Activated CD4-positive, alpha-beta memory T cell treated with anti-CD3 and anti-CD28 coated beads, Interleukin-2, amount 10 ng/mL, durations not matched to agents 7 days and 5 days (primary cell): Measurements from ENCODE around the gene SNAI1. TPM values are rescaled to one million over a fixed set of nuclear protein-coding genes. Genes with fewer than 3 reads are reported as not detected.

Source experiments
- CTCF ChIA-PET: fragments of 350-600 bp; sonication (Branson Sonifier 250); formaldehyde crosslinking; loops from one replicate; lab custom pipeline; 2021; ENCODE audit warnings: antibody characterized with exemption, inconsistent platforms; lab: Charles Lee
- POLR2A ChIA-PET: fragments of 350-600 bp; sonication (Branson Sonifier 250); formaldehyde crosslinking; loops from one replicate; lab custom pipeline; 2021; ENCODE audit warnings: antibody characterized with exemption; lab: Charles Lee
- DNase-seq: peaks from one replicate; pipeline ENCODE4 v3.0.0-alpha.2; 2020
- H3K27ac Mint-ChIP-seq: one replicate; pipeline ENCODE4 v1.8.0; 2021; ENCODE audit warnings: mild to moderate bottlenecking, mixed read lengths
- H3K27me3 Mint-ChIP-seq: one replicate; pipeline ENCODE4 v1.8.0; 2021; ENCODE audit warnings: mixed read lengths
- H3K36me3 Mint-ChIP-seq: one replicate; pipeline ENCODE4 v1.8.0; 2021; ENCODE audit warnings: low read depth, mixed read lengths
- H3K4me1 Mint-ChIP-seq: one replicate; pipeline ENCODE4 v1.8.0; 2021; ENCODE audit warnings: mixed read lengths
- H3K4me3 Mint-ChIP-seq: one replicate; pipeline ENCODE4 v1.8.0; 2021; ENCODE audit warnings: mild to moderate bottlenecking, mixed read lengths
- H3K9me3 Mint-ChIP-seq: one replicate; pipeline ENCODE4 v1.8.0; 2021; ENCODE audit warnings: mixed read lengths
- total RNA-seq, 2 experiments: library from RNA; stranded (reverse); gene quantifications; one replicate each; pipeline ENCODE4 v1.2.3, GENCODE V29; 2021

SNAI1 gene
- total RNA-seq, 2 experiments from 2014 or later: 0.28 to 0.38 TPM

DNA sequence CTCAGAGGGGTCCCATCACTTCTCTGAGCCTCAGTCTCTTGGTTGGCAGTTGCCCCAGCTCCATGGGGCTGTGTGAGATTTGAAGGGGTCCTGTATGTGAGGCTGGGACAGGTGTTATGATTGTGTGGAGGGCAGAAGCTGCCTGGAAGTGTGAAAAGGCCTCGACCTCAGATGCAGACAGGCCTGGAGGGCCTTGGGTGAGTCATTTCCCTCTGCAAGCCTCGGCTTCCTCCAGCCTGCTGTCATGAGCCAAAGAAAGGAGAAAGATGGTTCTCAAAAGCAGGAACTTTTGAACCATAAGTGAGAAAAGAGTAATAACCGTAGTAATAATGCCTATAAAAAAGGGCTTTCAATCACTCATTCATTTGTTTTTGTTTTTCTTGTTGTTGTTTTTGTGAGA, 37.5 kb downstream of the SNAI1 start:
- H3K9me3 Mint-ChIP-seq: no peaks in the 10 kb centered on the region
- no peak overlapping the region for H3K27ac Mint-ChIP-seq
- ChIA-PET CTCF (interaction anchor here (1.1 to 1.8 kb wide), 2 partner anchors 41 to 51 kb away, joined by 6 to 7 read pairs; no protein-coding TSS in a partner anchor), POLR2A (no interaction called here)
- DNase-seq: peak; percentile 46
- H3K27me3 Mint-ChIP-seq: peaks cover 11% of the 10 kb centered on the region
- H3K36me3 Mint-ChIP-seq: no peaks in the 10 kb centered on the region
- peaks cover 12% of the 10 kb centered on the region for H3K4me1 Mint-ChIP-seq
- H3K4me3 Mint-ChIP-seq: no peak overlapping the region

GRCh38 chr20:50022676-50023075, 39.9 kb downstream of the SNAI1 start:
- no peaks in the 10 kb centered on the region for H3K36me3 Mint-ChIP-seq
- H3K4me1 Mint-ChIP-seq: peaks cover 12% of the 10 kb centered on the region
- H3K9me3 Mint-ChIP-seq: no peaks in the 10 kb centered on the region
- peaks cover 14% of the 10 kb centered on the region for H3K27me3 Mint-ChIP-seq
- DNase-seq: no peak
- H3K27ac Mint-ChIP-seq: no peak overlapping the region
- CTCF ChIA-PET: no interaction called here
- H3K4me3 Mint-ChIP-seq: no peak overlapping the region
- POLR2A ChIA-PET: no interaction called here

GRCh38 chr20:50023116-50023805, 40.5 kb downstream of the SNAI1 start:
- Mint-ChIP-seq H3K9me3 (no peaks in the 10 kb centered on the region), H3K4me3 (no peak overlapping the region), H3K4me1 (peaks cover 12% of the 10 kb centered on the region), H3K27ac (no peak overlapping the region), H3K27me3 (peaks cover 12% of the 10 kb centered on the region), H3K36me3 (no peaks in the 10 kb centered on the region)
- DNase-seq: no peak
- CTCF ChIA-PET: no interaction called here
- POLR2A ChIA-PET: no interaction called here

- no peak overlapping the region for H3K4me3 Mint-ChIP-seq
- H3K36me3 Mint-ChIP-seq: no peaks in the 10 kb centered on the region
- H3K9me3 Mint-ChIP-seq: no peaks in the 10 kb centered on the region
- peaks cover 14% of the 10 kb centered on the region for H3K27me3 Mint-ChIP-seq
- no peak overlapping the region for H3K27ac Mint-ChIP-seq
- no peak for DNase-seq
- CTCF ChIA-PET: no interaction called here
- no peaks in the 10 kb centered on the region for H3K4me1 Mint-ChIP-seq
- POLR2A ChIA-PET: no interaction called here
These were observed 44.2 kb downstream of the SNAI1 start for GRCh38 chr20:50026746-50027575.

DNA sequence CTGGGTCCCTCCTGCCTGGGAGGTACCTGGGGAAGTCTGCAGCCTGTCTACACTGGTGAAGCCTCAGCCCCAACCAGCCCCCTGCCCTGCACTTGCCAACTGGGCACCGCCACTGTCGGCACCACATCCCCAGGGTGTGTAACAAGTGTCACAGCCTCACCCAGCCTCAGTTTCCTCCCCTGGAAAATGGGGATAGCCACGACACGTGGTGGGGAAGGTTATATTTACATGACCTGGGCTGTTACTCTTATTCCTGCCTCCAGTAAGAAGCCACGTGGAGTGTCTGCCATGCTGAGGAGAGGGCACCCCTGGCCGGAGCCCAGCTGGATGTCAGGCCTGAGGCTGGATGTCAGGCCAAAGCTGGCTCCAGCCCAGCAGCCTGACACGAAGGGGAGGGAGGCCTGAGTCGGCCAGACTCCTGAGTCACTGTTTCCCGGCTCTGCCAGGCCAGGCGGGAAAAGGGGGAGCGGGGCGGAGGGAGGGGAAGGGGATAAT, 44.9 kb downstream of the SNAI1 start:
- CTCF ChIA-PET: interaction anchor here (1.1 kb wide), 1 partner anchor 49 kb away, joined by 3 read pairs; no protein-coding TSS in a partner anchor

GRCh38 chr20:50029083-50029696, 46.4 kb downstream of the SNAI1 start:
- Mint-ChIP-seq H3K27ac (no peak overlapping the region), H3K27me3 (peaks cover 12% of the 10 kb centered on the region), H3K4me1 (no peaks in the 10 kb centered on the region), H3K4me3 (no peak overlapping the region), H3K9me3 (no peaks in the 10 kb centered on the region), H3K36me3 (no peaks in the 10 kb centered on the region)
- CTCF ChIA-PET: interaction anchor here (1.1 kb wide), 1 partner anchor 51 kb away, joined by 3 read pairs; no protein-coding TSS in a partner anchor
- DNase-seq: no peak
- POLR2A ChIA-PET: no interaction called here

More for the DNA sequence above, 44.9 kb downstream of the SNAI1 start:
- POLR2A ChIA-PET: no interaction called here
- Mint-ChIP-seq H3K27me3 (peaks cover 14% of the 10 kb centered on the region), H3K36me3 (no peaks in the 10 kb centered on the region), H3K4me1 (no peaks in the 10 kb centered on the region), H3K9me3 (no peaks in the 10 kb centered on the region), H3K4me3 (no peak overlapping the region), H3K27ac (no peak overlapping the region)
- DNase-seq: no peak

DNA sequence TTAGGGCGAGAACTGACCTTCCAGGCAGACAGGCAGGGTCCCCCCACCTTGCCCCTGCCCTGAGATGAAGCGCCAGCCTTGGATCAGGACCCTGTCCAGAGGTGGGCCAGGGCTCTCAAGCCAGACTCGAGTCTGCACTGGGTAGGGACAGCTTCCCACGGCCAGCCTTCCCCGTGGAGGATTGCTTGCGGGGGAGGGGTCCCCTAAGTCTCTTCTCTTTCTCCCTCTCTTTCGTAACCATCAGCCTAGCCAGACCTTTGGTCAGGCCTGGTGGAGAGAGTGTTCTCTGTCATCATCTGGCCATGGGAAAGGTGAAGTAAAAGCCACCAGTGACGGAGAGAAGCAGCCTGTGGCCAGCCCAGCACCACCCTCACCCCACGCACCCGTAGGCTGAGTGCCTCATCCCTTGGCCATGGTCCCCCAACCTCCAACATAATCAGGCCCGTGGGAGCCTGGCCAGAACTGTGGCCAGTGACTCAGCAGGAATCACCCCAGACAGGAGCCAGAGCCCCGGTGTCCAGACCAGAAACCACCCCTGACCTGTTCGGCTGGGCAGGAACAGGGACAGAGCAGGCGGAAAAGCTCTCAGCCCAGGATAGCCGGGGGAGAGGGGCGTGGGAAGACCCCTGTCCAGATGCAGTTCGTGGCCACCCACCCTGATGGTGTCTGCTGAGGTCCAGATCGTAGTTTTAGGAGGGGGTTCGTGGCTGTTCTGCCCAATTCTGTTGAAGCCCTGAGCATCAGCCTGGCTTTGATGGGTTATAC, 47.1 kb downstream of the SNAI1 start:
- POLR2A ChIA-PET: no interaction called here
- Mint-ChIP-seq H3K36me3 (no peaks in the 10 kb centered on the region), H3K4me3 (no peak overlapping the region), H3K27me3 (peaks cover 5% of the 10 kb centered on the region), H3K4me1 (no peaks in the 10 kb centered on the region), H3K27ac (no peak overlapping the region), H3K9me3 (no peaks in the 10 kb centered on the region)
- CTCF ChIA-PET: no interaction called here
- DNase-seq: no peak

DNA sequence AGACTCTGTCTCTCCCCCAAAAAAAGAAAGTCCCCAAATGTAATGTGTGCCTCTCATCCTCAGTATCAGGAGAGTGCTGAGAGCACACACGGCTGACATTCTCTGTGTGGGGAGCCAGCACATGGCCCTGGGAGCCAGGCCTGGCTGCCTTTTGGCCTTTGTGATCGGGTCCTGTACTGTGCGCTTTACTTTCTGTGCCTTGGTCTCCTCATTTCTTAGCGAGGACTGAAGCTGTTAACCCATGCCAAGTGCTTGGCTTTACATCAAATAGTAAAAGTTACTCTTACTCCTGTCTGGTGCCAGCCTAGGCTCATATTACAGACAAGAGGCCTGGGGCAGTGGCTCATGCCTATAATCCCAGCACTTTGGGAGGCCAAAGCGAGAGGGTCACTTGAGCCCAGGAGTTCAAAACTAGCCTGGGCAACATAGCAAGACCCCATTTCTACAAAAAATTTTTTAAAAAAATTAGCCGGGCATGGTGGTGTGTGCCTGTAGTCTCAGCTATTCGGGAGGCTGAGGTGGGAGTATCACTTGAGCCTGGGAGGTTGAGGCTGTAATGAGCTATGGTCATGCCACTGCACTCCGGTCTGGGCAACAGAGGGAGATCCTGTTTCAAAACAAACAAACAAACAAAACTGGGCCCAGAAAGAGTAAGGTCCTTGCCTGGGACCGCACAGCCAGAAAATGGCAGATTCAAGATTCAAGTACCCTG, 50.3 kb downstream of the SNAI1 start:
- POLR2A ChIA-PET: no interaction called here
- Mint-ChIP-seq H3K4me3 (no peak overlapping the region), H3K27me3 (peaks cover 2% of the 10 kb centered on the region), H3K27ac (no peak overlapping the region), H3K36me3 (no peaks in the 10 kb centered on the region), H3K9me3 (no peaks in the 10 kb centered on the region), H3K4me1 (no peaks in the 10 kb centered on the region)
- CTCF ChIA-PET: no interaction called here
- DNase-seq: no peak

DNA sequence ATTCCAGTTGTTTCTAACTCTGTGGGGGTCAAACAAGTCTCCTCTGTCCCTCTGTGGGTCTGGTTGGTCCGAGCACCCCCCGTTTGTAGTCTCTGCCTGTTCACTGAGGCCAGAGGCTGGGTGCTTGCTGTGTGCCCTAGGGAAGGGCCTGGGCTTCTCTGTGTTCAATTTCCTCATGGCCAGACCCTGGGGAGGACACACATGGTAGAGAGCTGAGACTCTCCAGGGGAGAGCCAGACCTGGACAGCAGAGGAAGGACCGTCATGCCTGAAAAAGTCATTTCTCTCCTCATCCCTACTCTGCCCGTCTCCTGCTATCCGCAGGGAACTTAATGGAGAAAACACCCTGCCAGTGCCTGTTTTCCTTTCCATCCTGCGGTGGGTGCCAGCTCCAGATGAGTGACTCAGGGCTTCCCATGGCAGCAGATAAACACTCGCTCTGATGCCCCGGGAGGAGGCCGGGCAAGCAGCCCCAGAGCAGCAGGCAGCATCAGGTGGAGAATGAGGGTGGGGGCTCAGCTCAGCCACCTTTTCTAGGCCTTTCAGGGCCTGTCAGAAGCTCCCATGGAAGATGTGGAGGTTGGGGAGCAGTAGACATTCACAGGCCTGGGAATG, 51.9 kb downstream of the SNAI1 start:
- Mint-ChIP-seq H3K36me3 (no peaks in the 10 kb centered on the region), H3K27me3 (peaks cover 2% of the 10 kb centered on the region), H3K4me1 (no peaks in the 10 kb centered on the region), H3K27ac (no peak overlapping the region), H3K4me3 (no peak overlapping the region), H3K9me3 (no peaks in the 10 kb centered on the region)
- ChIA-PET CTCF (interaction anchor here (0.7 kb wide), 1 partner anchor 37 kb away, joined by 3 read pairs; no protein-coding TSS in a partner anchor), POLR2A (no interaction called here)
- no peak for DNase-seq

GRCh38 chr20:50036703-50037102, 53.9 kb downstream of the SNAI1 start:
- no peaks in the 10 kb centered on the region for H3K9me3 Mint-ChIP-seq

GRCh38 chr20:50037123-50037522, 54.3 kb downstream of the SNAI1 start:
- Mint-ChIP-seq H3K9me3 (no peaks in the 10 kb centered on the region), H3K4me1 (no peaks in the 10 kb centered on the region), H3K27ac (no peak overlapping the region), H3K27me3 (no peaks in the 10 kb centered on the region), H3K36me3 (no peaks in the 10 kb centered on the region), H3K4me3 (no peak overlapping the region)
- ChIA-PET CTCF (interaction anchor here (2.4 kb wide), 1 partner anchor 34 kb away, joined by 14 read pairs; no protein-coding TSS in a partner anchor), POLR2A (interaction anchor here (1.1 to 1.4 kb wide), 2 partner anchors 12 to 25 kb away, joined by 3 to 4 read pairs; no protein-coding TSS in a partner anchor)
- no peak for DNase-seq

More at GRCh38 chr20:50036703-50037102, 53.9 kb downstream of the SNAI1 start:
- H3K4me3 Mint-ChIP-seq: no peak overlapping the region
- no peak for DNase-seq
- H3K36me3 Mint-ChIP-seq: no peaks in the 10 kb centered on the region
- no peak overlapping the region for H3K27ac Mint-ChIP-seq
- no peaks in the 10 kb centered on the region for H3K27me3 Mint-ChIP-seq
- CTCF ChIA-PET: interaction anchor here (2.4 kb wide), 1 partner anchor 35 kb away, joined by 14 read pairs; no protein-coding TSS in a partner anchor
- POLR2A ChIA-PET: interaction anchor here (1.1 to 1.4 kb wide), 2 partner anchors 13 to 24 kb away, joined by 3 to 4 read pairs; no protein-coding TSS in a partner anchor
- no peaks in the 10 kb centered on the region for H3K4me1 Mint-ChIP-seq
